Neural crest cell (in vitro differentiated cells): ENCODE results near the gene HNRNPA2B1. TPM values are rescaled to one million over a fixed set of nuclear protein-coding genes. Genes with fewer than 3 reads are reported as not detected.

Experiments
- DNase-seq: peaks from one replicate; pipeline ENCODE4 v3.0.0; 2021; ENCODE audit warnings: low read depth, mixed read lengths, low spot score
- H3K27ac Mint-ChIP-seq: one replicate; pipeline ENCODE4 v1.8.0; 2021; ENCODE audit warnings: mild to moderate bottlenecking, mixed read lengths; ENCODE audit not compliant: unreplicated experiment
- H3K27me3 Mint-ChIP-seq: 2 replicates; pipeline ENCODE4 v1.8.0; 2021; ENCODE audit warnings: low read depth, mild to moderate bottlenecking, mixed read lengths
- H3K36me3 Mint-ChIP-seq: 2 replicates; pipeline ENCODE4 v1.8.0; 2021; ENCODE audit warnings: low read depth, mild to moderate bottlenecking, mixed read lengths
- H3K4me1 Mint-ChIP-seq: 2 replicates; pipeline ENCODE4 v1.8.0; 2021; ENCODE audit warnings: mixed read lengths
- H3K4me3 Mint-ChIP-seq: one replicate; pipeline ENCODE4 v1.8.0; 2021; ENCODE audit warnings: mild to moderate bottlenecking, mixed read lengths
- H3K9me3 Mint-ChIP-seq: 2 replicates; pipeline ENCODE4 v1.8.0; 2021; ENCODE audit warnings: mixed read lengths
- total RNA-seq: library from RNA; stranded (reverse); gene quantifications from 2 replicates; pipeline ENCODE4 v1.2.1, GENCODE V29; 2021
- TF ChIP-seq, protein P1 (sequence below): fragments of 200-600 bp; sonication (generic); conservative IDR thresholded peaks from 2 replicates; pipeline ENCODE4 v1.5.0; 2021; ENCODE audit warnings: antibody characterized with exemption, mild to moderate bottlenecking

HNRNPA2B1 gene
- total RNA-seq, 1 donor from 2014 or later, result 1,068 TPM

DNA sequence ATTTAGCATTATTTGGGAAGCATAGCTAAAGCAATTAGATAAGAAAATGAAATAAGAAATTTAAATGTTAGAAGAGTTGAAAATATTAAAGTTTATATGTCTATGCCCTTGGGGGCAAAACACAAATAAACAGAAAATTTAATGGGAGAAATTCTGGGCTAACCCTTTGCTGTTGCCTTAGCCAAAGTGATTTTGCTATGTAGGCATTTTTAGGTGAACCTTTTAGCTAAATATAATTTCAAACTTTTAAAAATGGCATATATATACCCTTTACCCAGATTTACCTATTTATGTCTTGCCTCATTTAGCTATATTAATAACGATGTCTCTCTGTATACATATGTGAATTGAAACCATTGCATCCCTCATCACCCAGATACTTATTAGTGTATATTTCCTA, 28.5 kb downstream of the HNRNPA2B1 start:
- H3K4me3 Mint-ChIP-seq, result no peak overlapping the region
- peaks cover 5% of the 10 kb centered on the region for H3K27me3 Mint-ChIP-seq
- H3K36me3 Mint-ChIP-seq, result peaks cover 3% of the 10 kb centered on the region
- no peak overlapping the region for H3K27ac Mint-ChIP-seq
- no peaks in the 10 kb centered on the region for H3K9me3 Mint-ChIP-seq
- no peak for DNase-seq
- TF ChIP-seq, protein P1, sequence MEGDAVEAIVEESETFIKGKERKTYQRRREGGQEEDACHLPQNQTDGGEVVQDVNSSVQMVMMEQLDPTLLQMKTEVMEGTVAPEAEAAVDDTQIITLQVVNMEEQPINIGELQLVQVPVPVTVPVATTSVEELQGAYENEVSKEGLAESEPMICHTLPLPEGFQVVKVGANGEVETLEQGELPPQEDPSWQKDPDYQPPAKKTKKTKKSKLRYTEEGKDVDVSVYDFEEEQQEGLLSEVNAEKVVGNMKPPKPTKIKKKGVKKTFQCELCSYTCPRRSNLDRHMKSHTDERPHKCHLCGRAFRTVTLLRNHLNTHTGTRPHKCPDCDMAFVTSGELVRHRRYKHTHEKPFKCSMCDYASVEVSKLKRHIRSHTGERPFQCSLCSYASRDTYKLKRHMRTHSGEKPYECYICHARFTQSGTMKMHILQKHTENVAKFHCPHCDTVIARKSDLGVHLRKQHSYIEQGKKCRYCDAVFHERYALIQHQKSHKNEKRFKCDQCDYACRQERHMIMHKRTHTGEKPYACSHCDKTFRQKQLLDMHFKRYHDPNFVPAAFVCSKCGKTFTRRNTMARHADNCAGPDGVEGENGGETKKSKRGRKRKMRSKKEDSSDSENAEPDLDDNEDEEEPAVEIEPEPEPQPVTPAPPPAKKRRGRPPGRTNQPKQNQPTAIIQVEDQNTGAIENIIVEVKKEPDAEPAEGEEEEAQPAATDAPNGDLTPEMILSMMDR, result no peak
- H3K4me1 Mint-ChIP-seq, result no peaks in the 10 kb centered on the region

DNA sequence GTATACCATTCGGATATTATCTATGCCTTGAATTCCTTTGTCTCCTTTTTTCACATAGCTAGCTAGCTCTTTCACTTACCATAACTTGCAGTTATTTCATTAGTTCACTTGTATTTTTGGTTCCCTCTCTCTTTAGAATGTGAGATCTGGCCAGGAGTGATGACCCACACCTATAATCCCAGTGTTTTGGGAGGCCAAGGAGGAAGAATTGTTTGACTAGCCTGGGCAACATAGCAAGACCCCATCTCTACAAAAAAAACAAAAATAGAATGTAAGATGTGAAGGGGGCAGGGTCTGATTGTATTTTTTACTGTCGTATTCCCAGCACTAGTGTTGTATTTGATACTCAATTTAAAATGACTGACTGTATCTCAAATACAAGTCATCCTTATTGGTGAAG, 28.9 kb downstream of the HNRNPA2B1 start:
- no peak for DNase-seq
- TF ChIP-seq, protein P1, result no peak
- Mint-ChIP-seq H3K27ac (no peak overlapping the region), H3K27me3 (peaks cover 5% of the 10 kb centered on the region), H3K4me1 (peaks cover 3% of the 10 kb centered on the region), H3K9me3 (no peaks in the 10 kb centered on the region), H3K36me3 (peaks cover 3% of the 10 kb centered on the region), H3K4me3 (no peak overlapping the region)

DNA sequence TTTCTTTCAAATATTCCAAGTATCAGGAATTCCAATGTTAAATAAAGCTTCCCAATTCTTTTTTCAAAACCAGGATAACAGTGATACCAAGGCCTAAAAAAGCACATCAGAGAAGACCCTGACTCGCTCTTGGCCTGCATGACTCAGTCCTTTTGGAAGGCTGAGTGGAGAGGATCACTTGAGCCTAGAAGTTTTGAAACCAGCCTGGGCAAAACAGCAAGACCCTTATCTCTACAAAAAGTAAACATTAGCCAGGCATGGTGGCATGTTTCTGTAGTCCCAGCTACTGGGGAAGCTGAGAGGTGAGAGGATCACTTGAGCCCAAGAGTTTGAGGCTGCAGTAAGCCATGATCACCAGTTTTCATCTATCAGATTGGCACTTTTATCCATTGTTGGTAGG, 29.9 kb downstream of the HNRNPA2B1 start:
- TF ChIP-seq, protein P1, result no peak
- peaks cover 3% of the 10 kb centered on the region for H3K4me1 Mint-ChIP-seq
- H3K4me3 Mint-ChIP-seq, result no peak overlapping the region
- H3K9me3 Mint-ChIP-seq, result no peaks in the 10 kb centered on the region
- H3K27ac Mint-ChIP-seq, result no peak overlapping the region
- no peak for DNase-seq
- peaks cover 5% of the 10 kb centered on the region for H3K27me3 Mint-ChIP-seq
- peaks cover 3% of the 10 kb centered on the region for H3K36me3 Mint-ChIP-seq

DNA sequence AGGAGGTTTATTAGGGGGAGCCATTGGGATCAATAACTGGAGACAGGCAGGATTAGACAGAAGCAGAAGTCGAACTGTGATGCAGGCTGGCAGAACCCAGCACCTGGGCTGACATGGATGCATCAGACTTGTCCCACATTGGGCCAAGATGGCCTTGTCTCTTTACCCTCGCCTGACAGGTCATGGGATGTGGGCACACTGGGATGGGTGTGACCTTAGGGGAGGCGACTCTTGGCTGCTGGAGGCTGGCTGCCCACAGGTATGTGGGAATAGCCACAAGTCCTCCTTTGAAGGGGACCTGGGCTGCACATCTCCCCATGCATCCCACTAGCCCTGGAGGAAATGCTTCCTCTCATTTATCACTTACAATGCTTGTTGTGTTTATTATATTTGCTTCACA, 31.3 kb downstream of the HNRNPA2B1 start:
- TF ChIP-seq, protein P1, result no peak
- peaks cover 3% of the 10 kb centered on the region for H3K36me3 Mint-ChIP-seq
- H3K4me3 Mint-ChIP-seq, result no peak overlapping the region
- H3K4me1 Mint-ChIP-seq, result peaks cover 3% of the 10 kb centered on the region
- no peak for DNase-seq
- H3K27me3 Mint-ChIP-seq, result peaks cover 4% of the 10 kb centered on the region
- peak overlapping the region; percentile 12 for H3K27ac Mint-ChIP-seq
- no peaks in the 10 kb centered on the region for H3K9me3 Mint-ChIP-seq

DNA sequence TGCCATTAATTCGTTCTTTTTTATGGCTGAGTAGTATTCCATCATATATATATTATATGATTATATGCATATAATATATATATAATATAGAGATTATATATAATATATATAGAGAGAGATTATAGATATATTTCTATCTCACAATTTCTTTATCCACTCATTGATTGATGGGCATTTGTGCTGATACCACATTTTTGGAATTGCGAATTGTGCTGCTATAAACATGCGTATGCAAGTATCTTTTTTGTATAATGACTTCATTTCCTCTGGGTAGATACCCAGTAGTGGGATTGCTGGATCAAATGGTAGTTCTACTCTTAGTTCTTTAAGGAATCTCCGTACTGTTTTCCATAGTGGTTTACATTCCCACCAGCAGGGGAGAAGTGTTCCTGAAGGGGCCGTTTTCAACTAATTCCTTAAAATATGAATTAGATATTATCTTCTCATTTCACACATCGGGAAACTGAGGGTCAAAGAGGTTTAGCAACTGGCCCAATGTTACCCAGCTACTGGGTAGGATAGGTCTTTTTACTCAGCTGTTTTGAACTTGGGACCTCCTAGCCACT, 32.0 kb downstream of the HNRNPA2B1 start:
- Mint-ChIP-seq H3K27ac (no peak overlapping the region), H3K27me3 (no peaks in the 10 kb centered on the region), H3K4me1 (peaks cover 3% of the 10 kb centered on the region), H3K36me3 (no peaks in the 10 kb centered on the region), H3K4me3 (no peak overlapping the region), H3K9me3 (no peaks in the 10 kb centered on the region)
- DNase-seq, result no peak
- TF ChIP-seq, protein P1, result no peak
